ENCODE results near the gene ATRIP.
"Not testable (repeated sequence)": the region's sequence is repeated elsewhere in the genome, so short reads cannot be mapped to it uniquely, and the experiment has no call there.

Gene ATRIP

DNA sequence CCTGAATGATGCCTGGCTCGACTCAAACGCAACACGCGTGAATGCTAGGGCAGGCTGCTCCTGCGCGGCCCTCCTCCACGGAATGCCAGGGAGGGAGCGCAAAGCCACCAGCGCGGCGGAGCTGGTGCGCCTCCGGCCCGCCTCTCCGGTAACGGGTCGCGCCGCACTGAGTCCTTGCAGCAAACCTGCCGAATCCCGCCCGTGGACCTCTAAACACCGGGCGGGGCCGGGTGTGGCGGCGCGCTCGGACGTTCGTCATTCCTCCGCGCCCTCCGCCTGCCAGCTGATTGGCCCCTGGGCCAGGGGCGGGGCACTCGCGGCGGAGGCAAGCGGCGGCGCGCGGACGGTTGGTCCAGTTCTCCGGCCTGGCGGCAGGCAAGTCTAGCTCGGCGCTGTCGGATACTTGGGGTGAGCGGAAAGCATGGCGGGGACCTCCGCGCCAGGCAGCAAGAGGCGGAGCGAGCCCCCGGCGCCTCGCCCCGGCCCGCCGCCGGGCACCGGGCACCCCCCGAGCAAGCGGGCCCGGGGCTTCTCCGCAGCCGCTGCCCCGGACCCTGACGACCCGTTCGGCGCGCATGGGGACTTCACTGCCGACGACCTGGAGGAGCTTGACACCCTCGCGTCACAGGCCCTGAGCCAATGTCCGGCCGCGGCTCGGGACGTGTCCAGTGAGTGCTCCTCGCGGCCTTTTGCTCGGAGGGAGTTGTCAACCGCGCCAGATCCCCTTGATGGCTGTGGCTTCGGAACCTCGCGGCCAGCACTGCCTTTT, at the start of gene ATRIP:
Gene ATRIP (plus strand): TSS at position 313 of the 769 bp plus-strand sequence. CDS start 109 bp downstream, at position 422.
- DNase-seq, result peak; percentile 56

- DNase-seq, result no peak
Observed at GRCh38 chr3:48397767-48398681, 48.5 kb upstream of the ATRIP start.

- no peak for DNase-seq
Observed at GRCh38 chr3:48398701-48399386, 47.7 kb upstream of the ATRIP start.

- peak; percentile 5 for DNase-seq
Observed at GRCh38 chr3:48399387-48400172, 47.0 kb upstream of the ATRIP start.

GRCh38 chr3:48400824-48401433, 45.6 kb upstream of the ATRIP start:
- peak; percentile 24 for DNase-seq

DNA sequence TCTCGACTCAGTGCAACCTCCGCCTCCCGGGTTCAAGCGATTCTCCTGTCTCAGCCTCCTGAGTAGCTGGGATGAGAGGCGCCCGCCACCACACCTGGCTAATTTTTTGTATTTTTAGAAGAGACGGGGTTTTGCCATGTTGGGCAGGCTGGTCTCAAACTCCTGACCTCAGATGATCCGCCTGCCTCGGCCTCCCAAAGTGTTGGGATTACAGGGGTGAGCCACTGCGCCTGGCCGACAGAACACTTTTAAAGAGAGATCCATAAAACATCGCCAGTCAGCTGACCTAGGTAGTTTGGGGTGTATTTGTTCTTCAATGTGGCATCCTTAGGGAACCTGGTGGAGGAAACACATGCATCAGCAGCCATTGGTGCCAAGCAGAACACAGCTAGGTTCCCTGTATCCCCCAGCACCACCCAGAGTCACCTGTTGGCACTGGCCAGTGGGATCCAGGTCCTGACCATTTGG, 45.1 kb upstream of the ATRIP start:
- not testable (repeated sequence) for DNase-seq

DNA sequence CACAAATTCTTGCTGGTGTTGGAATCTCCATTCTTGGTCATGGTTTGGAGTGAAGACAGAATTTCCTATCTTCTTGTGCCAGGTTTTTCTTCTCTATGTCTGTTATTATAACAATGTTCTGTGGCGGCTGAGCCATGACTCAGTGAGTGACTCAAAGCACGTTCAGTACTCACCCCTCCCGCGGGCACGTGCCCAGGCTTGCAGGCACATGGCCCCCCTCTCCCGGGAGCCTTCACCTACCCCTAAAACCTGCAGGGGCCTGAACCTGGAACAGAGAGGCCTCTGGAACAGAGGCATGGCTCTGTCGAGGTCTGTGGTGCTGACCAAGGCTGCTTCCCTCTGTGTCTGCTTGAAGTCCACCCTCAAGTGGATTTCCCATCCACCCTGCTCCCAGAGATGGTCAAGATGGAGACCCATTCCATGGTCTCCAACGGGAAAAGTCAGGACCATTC, 44.2 kb upstream of the ATRIP start:
- DNase-seq, result no peak

DNA sequence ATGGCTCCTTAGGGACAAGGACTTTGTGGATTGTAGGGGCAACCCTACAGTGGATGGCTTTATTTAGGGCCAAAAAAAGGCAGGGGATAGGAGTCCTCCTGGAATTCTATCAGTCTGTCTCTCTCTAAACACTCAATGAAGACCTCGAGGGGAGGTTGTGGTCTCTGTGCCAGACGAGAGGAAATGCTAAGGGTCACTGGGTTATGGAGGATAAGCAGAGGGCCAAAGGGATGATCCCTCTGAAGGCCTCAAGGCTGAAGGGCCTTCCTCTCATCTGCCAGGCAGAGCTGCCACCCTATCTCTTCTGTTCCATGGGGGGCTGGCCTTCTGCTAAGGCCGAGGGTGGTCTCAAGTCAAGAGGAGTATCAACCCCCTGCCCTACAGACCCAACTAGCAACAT, 43.6 kb upstream of the ATRIP start:
- no peak for DNase-seq

DNA sequence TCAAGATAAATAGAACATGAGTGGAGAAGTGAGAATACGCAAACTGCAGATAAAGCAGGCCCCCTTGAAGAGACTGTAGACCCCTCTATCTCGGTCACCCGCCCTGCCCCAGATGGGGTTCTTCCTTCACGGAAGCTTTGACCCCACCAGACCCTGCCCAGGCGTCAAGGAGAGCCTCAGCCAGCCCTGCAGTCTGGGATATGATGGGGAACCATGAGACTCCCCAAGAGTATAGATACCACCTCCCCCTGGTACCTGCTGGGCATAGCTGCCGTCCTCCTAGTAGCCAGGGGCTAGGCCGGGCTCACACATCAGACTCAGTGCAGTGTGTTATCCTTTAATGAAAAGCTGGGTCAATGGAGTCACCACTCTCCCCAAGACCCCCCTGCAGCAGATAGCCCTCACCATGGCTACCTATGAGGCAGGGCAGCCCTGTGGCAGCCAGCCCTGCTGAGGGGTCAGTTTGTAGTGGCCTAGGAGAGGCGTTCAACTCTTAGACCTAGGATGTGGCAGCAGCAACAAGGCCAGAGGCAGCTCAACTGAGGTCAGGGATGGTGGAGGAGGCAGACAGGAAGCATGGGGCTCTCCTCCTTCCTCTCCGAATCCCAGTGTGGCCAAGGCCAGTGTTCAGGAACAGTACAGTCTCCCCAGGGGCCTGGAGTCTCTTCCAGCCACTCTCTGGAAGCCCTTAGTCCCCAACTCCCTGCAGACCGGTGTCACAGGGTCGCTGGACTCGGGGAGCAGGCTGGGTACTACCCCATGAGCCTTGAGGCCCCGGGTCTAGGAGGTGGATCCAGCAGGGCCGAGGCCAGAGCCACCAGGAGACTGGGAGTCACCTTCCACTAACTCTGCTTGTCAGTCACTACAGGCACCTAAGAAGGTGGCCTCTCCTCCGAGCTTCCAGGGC, 42.8 kb upstream of the ATRIP start:
- no peak for DNase-seq

DNA sequence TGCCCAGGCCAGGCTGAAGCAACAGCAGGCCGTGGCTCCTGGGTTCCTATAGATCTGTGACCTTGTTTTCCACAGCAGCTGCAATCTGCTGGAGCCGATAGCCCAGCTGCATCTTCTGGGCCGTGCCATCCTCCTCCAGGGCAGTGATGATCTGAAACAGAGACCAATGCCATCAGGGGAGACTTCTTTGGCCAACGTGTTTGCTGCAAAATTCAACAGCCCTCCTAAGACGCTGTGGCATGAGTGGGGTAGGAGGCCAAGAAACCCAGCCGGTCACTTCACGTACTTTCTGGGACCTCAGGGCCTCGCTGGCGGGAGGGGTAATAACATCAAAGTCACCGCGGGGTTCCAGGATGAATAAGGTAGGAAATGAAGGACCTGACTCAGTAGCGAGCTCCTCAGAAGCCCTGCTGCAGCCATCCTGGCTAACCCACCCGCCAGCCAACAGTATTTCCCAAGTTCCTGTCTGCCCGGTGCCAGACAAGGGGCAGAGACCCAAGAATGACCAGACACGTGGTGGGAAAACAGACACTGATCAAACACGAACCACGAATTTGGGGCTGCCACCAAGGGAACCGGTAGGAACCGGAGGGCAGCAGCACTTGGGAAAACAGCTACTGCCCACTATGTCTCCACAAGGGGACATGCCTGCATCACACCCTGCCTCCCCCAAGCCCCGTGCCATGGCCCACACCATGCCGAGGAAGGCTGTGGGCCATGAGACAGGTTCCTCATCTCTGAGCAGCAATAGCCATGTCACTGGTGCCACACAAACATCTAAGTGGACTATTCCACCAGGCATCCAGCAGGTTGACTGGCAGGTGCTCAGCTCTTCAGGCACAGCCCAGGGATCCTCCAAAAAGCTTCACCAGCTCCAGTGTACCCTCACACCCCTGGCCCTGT, 41.8 kb upstream of the ATRIP start:
- no peak for DNase-seq

DNA sequence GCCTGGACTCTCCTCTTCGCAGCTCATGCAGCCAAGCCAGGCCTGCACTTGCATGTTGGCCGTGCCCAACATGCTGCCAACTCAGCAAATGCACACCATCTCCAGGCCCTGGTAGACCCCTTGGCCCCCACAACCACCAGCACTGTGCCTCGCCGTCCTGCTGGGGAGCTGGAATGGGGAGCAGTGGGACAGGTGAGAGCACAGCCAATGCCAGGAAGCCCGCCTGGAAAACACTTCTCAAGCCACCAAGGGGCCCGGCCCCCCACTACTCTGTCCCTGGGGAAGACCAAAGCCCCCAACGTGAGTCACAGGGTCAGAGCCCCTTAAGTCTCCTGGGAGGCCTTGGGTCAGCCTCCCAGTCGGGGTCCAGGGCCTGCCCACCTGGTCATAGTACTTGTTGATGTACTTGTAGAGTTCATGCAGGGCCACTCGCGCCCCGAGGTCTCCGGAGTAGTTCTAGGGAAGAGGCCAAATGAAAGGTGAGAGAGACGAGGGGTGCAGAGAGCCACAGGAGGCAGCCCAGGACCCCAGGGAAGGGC, 41.1 kb upstream of the ATRIP start:
- no peak for DNase-seq

DNA sequence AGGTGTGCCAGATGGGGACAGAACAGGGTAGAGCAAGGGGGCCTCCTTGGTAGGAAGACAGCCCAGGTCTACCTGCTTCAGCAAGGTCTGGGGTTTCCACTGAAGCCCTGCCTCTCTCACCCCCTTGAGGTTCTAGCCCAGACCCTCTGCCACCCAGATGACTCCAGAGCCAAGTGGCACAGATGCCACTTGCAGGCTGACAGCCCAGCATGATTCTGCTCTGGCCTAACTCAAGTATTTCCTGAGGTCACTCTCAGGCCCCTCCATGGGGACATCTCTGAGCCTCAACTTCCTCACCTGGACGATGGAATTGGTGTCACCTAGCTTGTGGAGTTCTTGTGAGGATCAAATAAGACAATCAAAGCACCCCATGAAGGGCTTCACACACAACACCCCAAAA, 40.6 kb upstream of the ATRIP start:
- DNase-seq, result no peak

GRCh38 chr3:48406443-48407431, 39.8 kb upstream of the ATRIP start:
- no peak for DNase-seq

DNA sequence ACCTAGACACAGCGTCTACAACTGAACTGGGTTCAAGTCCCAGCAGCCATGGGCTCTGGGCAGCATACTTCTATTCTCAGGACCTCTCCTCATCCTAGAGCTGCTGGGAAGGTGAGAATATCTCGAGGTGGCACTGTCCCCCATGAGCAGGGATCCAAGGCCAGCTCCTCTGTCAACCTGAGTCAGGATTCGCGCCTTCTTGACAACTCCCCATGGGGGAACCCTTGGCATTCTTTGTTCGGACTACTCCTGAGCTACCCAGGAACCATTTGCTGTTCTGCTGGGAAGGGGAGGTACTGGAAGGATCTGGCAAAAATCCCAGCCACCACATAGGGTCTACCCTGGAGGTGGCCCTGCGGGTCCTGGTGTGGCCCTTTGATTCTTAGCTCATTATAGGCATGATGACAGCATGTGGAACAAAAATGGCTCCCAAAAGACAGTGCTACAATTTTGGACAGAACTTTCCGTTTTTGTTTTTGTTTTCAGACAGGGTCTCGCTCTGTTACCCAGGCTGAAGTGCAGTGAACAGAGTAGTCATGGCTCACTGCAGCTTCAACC, 38.9 kb upstream of the ATRIP start:
- no peak for DNase-seq

- DNase-seq, result no peak
Observed at GRCh38 chr3:48408823-48409281, 37.7 kb upstream of the ATRIP start.

DNA sequence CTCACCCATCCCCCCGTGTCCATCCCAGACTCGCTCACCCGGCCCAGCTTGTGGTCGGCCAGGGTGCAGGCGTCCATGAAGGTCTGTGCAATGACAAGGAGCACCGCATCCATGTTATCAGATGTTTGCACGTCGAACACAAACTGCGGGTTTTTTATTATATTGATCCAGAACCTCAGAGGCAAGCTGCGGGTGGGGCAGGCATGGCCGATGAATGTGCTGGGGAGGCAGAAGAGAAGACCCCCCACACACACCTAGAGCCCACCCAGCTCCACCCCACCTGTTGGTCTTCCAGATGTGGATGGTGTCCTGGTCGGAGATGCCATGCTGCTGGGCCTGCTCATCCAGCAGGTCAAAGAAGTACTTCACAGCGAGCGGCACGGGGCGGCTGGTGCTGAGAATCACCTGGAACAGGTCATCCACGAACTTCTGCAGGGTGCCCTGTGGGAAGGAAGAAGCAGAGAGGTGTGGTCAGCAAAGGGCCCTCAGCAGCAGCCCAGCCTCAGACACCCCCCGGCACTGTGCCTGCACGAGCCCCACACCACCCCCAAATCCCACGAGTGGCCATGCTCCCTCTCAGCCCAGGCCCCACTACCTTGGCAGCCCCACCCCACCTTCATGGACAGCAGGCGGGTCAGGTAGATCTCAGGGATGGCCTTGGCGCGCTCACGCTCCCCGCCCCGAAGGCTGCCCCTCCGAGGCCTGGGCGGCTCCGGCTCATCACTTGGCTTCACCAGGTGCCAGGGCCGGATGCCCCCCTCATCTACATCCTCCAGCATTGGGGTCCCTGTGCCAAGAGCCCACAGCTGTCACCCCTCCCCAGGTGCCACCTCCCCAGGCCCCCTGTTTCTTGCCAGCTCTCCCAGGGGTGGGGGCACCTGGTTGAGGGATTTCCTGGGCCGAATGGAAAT, 37.0 kb upstream of the ATRIP start:
- no peak for DNase-seq

Measured in NCI-H1105 treated with DMSO at 0.1 percent for 48 hours (cell line).